KBM-7 (cell line): Measurements from ENCODE around the gene OXT.
"Not testable (repeated sequence)": the region's sequence is repeated elsewhere in the genome, so short reads cannot be mapped to it uniquely, and the experiment has no call there.

ENCODE experiments used
- DNase-seq: peaks from one replicate; pipeline ENCODE4 v3.0.0-alpha.2; 2015
- in situ Hi-C: fragments of 300-500 bp; cut with MboI; formaldehyde crosslinking; loops from 2 replicates; pipeline ENCODE4 v1.14.3; 2020; ENCODE audit warnings: low sequenced_read_pairs, low pct_unique_long_range_greater_than_20kb, mixed read lengths

The OXT gene

DNA sequence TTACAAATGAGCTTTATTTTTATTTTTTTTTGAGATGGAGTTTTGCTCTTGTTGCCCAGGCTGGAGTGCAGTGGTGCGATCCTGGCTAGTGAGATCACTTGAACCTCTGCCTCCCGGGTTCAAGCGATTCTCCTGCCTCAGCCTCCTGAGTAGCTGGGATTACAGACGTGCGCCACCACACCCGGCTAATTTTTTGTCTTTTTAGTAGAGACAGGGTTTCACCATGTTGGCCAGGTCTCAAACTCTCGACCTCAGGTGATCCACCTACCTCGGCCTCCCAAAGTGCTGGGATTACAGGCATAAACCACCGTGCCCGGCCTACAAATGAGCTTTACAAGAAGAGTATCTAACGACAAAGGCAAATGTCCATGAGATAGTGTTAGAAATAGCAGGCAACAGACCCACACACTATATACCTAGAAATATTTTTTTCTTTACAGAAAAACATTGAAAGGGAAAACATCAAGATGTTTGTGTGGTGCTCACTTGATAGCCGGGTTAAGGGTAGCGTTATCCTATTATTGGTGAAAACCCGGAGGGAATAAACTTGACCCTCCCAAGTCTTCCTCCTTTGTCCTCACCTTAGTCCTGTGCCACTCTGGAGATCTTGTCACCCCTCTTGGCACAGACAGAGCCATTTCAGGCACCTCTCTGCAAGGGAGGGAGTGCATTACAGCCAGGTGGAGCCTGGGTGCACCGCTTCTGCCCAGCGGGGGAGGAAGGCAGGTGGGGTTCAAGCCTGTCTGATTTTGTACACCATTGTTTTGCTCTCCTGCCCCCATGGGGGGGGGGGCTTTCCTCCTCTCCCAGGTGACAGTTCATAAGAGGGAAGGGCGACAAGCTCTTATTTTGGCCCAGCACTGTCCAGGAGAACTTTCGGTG is 34.1 kb downstream of the OXT start:
- in situ Hi-C loops, result no loop called here
- no peak for DNase-seq

DNA sequence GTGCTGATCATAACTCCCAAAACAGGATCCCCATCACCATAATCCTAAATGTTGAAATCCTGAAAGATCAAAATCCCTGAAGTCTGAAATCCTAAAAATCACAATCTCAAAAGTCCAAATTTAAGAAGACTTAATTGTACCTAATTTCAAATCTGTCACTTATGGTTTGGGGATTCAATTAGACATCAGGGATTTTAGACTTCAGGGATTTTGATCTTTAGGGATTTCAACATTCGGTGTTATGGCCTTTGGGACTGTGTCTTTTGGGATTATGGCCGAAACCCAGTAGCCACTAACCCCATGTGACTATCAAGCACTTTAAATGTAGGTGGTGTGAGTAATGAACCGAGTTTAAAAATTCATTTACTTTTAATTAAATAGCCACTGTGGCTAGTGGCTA is 34.8 kb downstream of the OXT start:
- no peak for DNase-seq
- in situ Hi-C loops, result no loop called here

DNA sequence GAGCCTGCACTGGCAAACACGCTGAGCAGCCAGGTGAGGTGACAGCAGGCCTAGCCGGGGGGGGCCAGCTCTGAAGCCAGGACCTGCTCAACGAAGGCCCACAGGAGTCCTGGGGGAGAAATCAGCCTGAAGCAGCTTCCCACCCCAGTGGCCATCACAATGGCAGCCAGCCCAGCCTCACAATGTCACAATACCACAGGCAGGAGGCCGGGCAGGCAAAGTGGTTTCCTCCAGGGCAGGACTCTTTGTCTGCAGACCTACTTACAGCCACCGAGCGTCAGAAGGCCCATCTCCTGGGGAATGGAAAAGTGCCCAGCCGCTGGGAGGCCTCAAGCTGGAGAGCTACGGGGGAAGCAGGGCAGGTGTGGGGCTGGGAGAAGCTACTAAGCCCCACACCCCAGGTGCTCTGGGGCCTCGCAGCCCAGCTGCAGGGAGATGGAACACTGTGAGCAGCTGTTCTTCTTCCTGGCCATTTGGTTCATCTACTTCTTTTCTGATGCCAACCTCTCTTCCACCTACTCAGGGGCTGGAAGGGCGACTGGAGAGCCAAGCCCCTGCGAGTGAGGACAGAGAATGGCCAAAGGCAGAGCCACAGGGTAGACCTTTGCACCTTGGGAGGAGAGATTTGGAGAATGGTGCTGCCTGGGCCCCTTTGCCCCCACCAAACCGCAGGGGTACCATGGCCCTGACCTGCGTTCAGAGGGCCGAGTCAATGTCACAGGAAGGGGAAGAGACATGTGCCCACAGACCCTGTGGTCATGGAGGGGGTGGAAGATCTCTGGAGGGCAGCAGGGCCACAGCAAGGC is 35.4 kb downstream of the OXT start:
- peak; percentile 47 for DNase-seq
- in situ Hi-C loops, result no loop called here

DNA sequence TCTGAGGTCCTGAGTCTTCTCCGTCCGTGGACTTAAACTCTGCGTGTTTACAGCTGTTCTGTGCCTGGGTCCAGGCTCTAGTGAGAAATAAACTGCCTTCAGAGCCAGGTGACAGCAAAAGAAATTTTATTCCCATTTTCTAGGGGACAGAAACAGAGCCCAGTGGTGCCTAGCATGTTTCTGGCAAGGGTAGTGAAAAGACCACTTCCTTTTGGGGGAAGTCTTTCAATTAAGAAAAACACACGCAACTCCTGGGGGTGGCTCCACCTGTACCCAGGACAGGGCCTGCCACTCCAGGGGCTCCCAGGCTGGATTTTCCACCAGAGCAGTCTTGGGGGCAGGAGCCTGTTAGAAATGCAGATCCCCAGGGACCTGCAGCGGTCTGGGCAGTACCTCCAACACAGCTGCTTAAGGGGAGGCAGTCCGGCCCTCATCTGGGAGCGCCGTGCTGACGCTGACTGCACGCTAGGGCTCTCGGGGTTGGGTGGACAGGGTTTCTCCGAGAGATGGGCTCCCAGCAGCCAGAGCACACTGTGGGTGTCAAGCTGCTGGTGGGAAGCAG is 36.1 kb downstream of the OXT start:
- in situ Hi-C loops, result no loop called here
- DNase-seq, result no peak

DNA sequence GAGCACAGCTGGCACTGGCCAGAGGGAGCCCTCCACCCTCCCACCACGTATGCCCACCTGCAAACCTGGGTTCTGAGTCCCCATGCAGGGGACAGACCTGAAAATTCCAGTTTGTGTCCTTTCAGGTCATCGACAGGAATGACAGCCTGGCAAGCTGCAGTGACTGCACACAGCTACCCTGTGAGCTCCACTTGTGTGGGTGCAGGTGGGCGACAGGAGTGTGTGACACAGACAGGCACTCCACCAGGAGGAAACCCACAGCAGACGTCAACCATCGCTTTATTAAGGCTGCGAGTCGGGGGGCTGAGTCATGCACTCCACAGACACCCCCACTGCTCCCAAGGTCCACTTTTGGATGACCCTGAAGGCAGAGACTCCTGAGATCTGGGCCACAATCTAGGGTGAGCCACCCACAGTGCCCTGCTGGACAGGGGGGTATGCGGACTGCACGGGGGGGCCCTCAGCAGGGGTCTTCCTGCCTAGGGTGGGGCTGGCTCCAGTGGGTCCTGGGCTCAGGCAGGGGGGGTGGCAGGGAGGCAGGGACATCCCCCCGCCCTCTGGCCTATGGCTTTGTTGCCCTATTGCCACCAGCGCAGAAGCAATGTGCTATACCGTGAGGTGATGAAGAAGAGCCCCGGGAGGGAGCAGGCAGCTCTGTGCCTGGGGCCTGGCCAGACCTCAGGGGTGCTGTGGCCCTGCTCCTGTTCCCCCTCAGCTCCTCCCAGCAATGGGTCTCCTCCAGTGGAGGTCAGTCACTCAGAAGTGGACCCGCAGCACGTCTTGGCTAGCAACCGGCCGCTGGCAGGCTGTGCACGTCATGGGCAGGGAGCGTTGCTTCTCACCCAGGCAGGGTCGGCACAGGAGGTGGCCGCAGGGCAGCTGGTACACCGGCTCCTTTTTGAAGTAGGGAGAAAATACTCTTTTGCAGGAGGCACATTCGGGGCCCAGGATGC is 38.2 kb downstream of the OXT start:
- in situ Hi-C loops, result no loop called here
- no peak for DNase-seq

DNA sequence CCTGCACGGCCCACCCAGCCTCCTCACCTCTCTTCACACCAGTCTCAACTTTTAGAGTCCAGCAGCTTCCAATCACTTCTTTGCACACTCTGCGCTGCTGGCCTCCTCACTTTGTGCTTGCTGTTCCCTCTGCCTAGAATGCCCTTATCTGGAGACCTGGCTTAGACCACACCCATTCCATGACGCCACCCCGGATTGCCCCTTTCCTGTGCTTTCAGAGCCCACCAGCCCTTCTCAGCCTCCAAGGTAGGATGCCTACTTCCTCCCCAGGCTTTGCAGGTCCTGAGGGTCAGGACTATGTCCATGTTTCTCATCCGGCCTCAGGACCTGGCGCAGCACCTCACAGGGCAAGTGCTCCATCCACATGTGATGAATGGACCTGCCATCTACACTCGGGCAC is 40.1 kb downstream of the OXT start:
- in situ Hi-C loops, result no loop called here
- DNase-seq, result no peak

GRCh38 chr20:3111995-3112394 is 40.6 kb downstream of the OXT start:
- in situ Hi-C loops, result no loop called here
- DNase-seq, result no peak

DNA sequence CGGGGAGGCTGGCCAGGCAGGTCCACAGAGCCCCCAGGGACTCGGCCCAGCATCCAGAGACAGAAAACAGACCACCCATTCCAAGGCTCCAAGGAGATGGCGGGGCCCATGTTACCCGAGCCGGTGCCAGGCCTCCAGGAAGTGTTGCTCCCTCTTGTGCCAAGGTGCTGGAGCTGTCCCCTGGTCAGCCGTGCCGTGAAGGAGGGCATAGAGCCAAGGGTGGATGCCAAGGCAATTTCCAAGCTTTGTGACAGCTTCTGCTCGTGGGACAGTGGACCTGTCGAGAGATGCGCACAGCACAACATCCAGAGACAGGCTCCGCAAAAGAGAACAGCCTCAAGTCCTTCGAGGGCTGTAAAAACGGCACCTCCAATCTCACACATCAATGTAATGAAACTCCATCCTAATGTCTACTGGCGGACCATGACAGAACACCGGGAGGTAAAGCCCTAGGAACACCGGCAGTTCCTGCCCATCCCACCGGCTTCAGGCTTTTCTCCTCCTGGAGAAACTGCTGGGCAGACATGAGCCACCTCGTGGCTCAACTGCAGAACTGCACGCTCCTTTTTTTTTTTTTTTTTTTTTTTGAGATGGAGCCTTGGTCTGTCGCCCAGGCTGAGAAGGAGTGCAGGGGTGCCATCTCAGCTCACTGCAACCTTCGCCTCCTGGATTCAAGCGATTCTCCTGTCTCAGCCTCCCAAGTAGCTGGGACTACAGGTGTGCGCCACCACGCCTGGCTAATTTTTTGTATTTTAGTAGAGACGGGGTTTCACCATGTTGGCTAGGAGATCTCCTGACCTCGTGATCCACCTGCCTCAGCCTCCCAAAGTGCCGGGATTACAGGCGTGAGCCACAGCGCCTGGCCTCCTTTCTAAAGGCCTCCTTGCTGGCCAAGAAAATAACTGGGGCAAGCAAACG is 44.0 kb downstream of the OXT start:
- DNase-seq, result peak; percentile 91
- in situ Hi-C loops, result no loop called here

DNA sequence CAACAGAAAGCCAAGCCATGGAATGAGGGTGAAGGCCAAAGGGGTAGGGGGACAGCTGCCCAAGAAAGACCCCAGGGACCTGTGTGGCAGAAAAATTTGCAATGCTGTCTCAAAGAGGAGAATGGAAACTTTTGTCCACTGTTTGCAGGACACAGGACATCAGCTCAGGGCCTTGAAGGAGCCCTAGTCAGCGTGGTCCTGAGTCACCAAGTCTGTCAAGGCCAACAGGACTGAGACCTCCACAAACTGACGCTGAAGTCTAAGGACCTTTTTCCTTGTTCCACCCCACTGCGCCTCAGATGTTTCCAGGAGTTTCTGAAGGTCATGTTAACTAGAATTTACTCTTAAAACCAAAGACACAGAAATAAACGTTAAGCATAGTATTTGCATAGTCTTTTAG is 44.9 kb downstream of the OXT start:
- in situ Hi-C loops, result no loop called here

GRCh38 chr20:3117839-3118379 is 46.5 kb downstream of the OXT start:
- peak; percentile 94 for DNase-seq
- in situ Hi-C loops, result not testable (repeated sequence)

More for the DNA sequence above, 44.9 kb downstream of the OXT start:
- DNase-seq, result no peak

DNA sequence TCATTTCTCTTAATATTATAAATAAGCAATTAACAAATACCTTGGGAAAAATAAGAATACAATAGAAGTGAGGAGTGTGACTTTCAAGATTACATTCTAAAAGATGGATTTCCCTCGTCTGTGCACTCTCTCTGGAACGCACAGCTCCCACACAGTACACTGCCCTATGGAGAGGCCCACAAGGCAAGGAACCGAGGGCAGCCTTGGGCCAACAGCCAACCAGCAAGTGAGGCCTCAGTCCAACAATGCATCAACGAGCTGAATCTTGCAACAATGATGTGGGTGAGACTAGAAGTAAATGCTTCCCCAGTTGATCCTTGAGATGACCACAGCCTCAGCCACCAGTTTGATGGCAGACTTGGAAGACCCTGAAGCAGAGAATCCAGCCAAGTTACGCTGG is 47.6 kb downstream of the OXT start:
- DNase-seq, result no peak
- in situ Hi-C loops, result no loop called here

GRCh38 chr20:3121271-3121911 is 50.0 kb downstream of the OXT start:
- DNase-seq, result peak; percentile 72
- in situ Hi-C loops, result no loop called here
